ENCODE data around the gene CDYL2.

DNA sequence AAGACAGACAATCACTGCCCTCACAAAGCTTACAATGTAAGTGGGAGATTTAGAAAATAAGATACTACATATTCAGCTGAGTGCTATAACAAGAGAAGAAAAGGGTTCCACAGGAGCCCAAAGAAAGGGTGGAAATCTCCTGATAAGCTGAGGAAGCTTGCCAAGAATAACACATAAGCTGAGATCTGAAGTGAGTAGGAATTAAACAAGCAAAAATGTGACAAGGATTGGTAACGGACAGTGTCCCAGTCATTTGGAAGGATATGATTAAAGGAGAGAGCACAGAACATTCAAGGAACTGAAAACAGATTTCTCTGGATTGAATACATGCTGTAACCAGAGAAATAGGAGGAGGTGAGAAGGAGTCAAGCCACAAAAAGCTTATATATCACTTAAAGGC, 13.0 kb downstream of the CDYL2 start:
- no peak for TF ChIP-seq EZH2 (IDR thresholded peaks at IDR 0.05; ENCODE audit: borderline replicate concordance, insufficient read depth, low read length, poor library complexity, severe bottlenecking)
- TF ChIP-seq, protein P1, sequence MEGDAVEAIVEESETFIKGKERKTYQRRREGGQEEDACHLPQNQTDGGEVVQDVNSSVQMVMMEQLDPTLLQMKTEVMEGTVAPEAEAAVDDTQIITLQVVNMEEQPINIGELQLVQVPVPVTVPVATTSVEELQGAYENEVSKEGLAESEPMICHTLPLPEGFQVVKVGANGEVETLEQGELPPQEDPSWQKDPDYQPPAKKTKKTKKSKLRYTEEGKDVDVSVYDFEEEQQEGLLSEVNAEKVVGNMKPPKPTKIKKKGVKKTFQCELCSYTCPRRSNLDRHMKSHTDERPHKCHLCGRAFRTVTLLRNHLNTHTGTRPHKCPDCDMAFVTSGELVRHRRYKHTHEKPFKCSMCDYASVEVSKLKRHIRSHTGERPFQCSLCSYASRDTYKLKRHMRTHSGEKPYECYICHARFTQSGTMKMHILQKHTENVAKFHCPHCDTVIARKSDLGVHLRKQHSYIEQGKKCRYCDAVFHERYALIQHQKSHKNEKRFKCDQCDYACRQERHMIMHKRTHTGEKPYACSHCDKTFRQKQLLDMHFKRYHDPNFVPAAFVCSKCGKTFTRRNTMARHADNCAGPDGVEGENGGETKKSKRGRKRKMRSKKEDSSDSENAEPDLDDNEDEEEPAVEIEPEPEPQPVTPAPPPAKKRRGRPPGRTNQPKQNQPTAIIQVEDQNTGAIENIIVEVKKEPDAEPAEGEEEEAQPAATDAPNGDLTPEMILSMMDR (IDR thresholded peaks at IDR 0.05; ENCODE audit: poor library complexity, severe bottlenecking): no peak
- no peak for TF ChIP-seq MXI1 (conservative IDR thresholded peaks at IDR 0.05; ENCODE audit: poor library complexity, severe bottlenecking)
- no peak for TF ChIP-seq RAD21 (conservative IDR thresholded peaks at IDR 0.05)
- TF ChIP-seq, protein P2, sequence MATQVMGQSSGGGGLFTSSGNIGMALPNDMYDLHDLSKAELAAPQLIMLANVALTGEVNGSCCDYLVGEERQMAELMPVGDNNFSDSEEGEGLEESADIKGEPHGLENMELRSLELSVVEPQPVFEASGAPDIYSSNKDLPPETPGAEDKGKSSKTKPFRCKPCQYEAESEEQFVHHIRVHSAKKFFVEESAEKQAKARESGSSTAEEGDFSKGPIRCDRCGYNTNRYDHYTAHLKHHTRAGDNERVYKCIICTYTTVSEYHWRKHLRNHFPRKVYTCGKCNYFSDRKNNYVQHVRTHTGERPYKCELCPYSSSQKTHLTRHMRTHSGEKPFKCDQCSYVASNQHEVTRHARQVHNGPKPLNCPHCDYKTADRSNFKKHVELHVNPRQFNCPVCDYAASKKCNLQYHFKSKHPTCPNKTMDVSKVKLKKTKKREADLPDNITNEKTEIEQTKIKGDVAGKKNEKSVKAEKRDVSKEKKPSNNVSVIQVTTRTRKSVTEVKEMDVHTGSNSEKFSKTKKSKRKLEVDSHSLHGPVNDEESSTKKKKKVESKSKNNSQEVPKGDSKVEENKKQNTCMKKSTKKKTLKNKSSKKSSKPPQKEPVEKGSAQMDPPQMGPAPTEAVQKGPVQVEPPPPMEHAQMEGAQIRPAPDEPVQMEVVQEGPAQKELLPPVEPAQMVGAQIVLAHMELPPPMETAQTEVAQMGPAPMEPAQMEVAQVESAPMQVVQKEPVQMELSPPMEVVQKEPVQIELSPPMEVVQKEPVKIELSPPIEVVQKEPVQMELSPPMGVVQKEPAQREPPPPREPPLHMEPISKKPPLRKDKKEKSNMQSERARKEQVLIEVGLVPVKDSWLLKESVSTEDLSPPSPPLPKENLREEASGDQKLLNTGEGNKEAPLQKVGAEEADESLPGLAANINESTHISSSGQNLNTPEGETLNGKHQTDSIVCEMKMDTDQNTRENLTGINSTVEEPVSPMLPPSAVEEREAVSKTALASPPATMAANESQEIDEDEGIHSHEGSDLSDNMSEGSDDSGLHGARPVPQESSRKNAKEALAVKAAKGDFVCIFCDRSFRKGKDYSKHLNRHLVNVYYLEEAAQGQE (IDR thresholded peaks at IDR 0.05; ENCODE audit: borderline replicate concordance): no peak
- no peak for TF ChIP-seq EP300 (conservative IDR thresholded peaks at IDR 0.05; ENCODE audit: poor library complexity, severe bottlenecking)
- no peak for TF ChIP-seq SMC3 (conservative IDR thresholded peaks at IDR 0.05; ENCODE audit: poor library complexity)
- no peak for TF ChIP-seq TAF1 (IDR thresholded peaks at IDR 0.05; ENCODE audit: low read depth)
